Sigmoid colon (tissue), 7 donors: ENCODE measurements around the gene SFXN5. TPM values are rescaled to one million over a fixed set of nuclear protein-coding genes. Genes with fewer than 3 reads are reported as not detected.

Source experiments
- DNase-seq: peaks from one replicate; pipeline ENCODE4 v3.0.0-alpha.2; 2019
- H3K27ac ChIP-seq, 4 donors: fragments of 200-600 bp; sonication (generic); one replicate each; pipeline ENCODE4 v1.5.1; 2016 to 2019; ENCODE audit warnings: mild to moderate bottlenecking in 1 of 4
- H3K27me3 ChIP-seq, 3 donors: fragments of 200-600 bp; sonication (generic); one replicate each; pipeline ENCODE4 v1.5.1; 2019; ENCODE audit warnings: mild to moderate bottlenecking in 1 of 3
- H3K36me3 ChIP-seq, 4 donors: fragments of 200-600 bp; sonication (generic); one replicate each; pipeline ENCODE4 v1.5.1; 2016 to 2019
- H3K4me1 ChIP-seq, 4 donors: fragments of 200-600 bp; sonication (generic); one replicate each; pipeline ENCODE4 v1.5.1; 2017 to 2019
- H3K4me3 ChIP-seq, 4 donors: fragments of 200-600 bp; sonication (generic); one replicate each; pipeline ENCODE4 v1.5.1; 2017 to 2019; ENCODE audit warnings: mild to moderate bottlenecking in 2 of 4, moderate library complexity in 1 of 4
- H3K9me3 ChIP-seq, 4 donors: fragments of 200-600 bp in 3 of 4; sonication (generic) in 3 of 4; one replicate each; pipeline versions ENCODE4 v1.5.1 to v1.6.1; 2013 to 2019
- CTCF ChIP-seq, 4 experiments: fragments of 450-650 bp in 3 of 4; fragments of 200-600 bp in 1 of 4; IDR thresholded peaks; one replicate each; pipeline ENCODE4 v1.5.1; 2016 to 2019; ENCODE audit warnings: antibody characterized with exemption in 4 of 4, mild to moderate bottlenecking in 3 of 4, moderate library complexity in 2 of 4
- EP300 ChIP-seq, 4 donors: sonication (generic); formaldehyde crosslinking; IDR thresholded peaks; one replicate each; pipeline ENCODE4 v1.6.1; 2017; ENCODE audit warnings: antibody characterized with exemption in 4 of 4
- POLR2A ChIP-seq, 2 donors: fragments of 450-650 bp; IDR thresholded peaks; one replicate each; pipeline ENCODE4 v1.6.1; 2016; ENCODE audit warnings: antibody characterized with exemption in 2 of 2, mild to moderate bottlenecking in 2 of 2, moderate library complexity in 2 of 2
- POLR2AphosphoS5 ChIP-seq, 4 donors: sonication (generic); formaldehyde crosslinking; IDR thresholded peaks; one replicate each; pipeline ENCODE4 v1.6.1; 2017; ENCODE audit warnings: antibody characterized with exemption in 4 of 4
- WGBS, 2 donors: extraction: QIAGEN DNeasy Blood & Tissue Kit; methylation state at CpG; one replicate each; pipeline ENCODE4 v1.1.7; 2013; 5-methylcytosine and 5-hydroxymethylcytosine counted together
- intact Hi-C: fragments of 100-400 bp; cut with DNase I; formaldehyde crosslinking; loops from one replicate; pipeline ENCODE4 v1.15.1; 2023
- polyA plus RNA-seq, 3 donors: library from polyadenylated mRNA; stranded (reverse); fragments of 200-250 nt; gene quantifications; one replicate each; pipeline ENCODE4 v1.2.3, GENCODE V29; 2013
- total RNA-seq, 4 donors: library from RNA; depleted of rRNA; stranded (reverse); fragments of >200 nt; gene quantifications; one replicate each; pipeline ENCODE4 v1.1.0, GENCODE V29; 2016
- donor health status: healthy with polysubstance abuse.
- donor health status: Bipolar disorder and iron deficiency.
- donor health status: healthy.

The SFXN5 gene
- total and polyA plus RNA-seq, 7 donors: 5.4 to 27.1 (median 11.1) TPM

GRCh38 chr2:73079636-73080035, 8.1 kb upstream of the SFXN5 start:
- H3K9me3 ChIP-seq: no peaks in the 10 kb centered on the region
- H3K27me3 ChIP-seq: no peaks in the 10 kb centered on the region
- H3K27ac ChIP-seq: no peak overlapping the region
- peaks cover 0 to 45% (median 4%) of the 10 kb centered on the region in 4 donors for H3K36me3 ChIP-seq
- peaks cover 0 to 4% (median 0%) of the 10 kb centered on the region in 4 donors for H3K4me1 ChIP-seq
- no peak overlapping the region for H3K4me3 ChIP-seq
- 88 to 93% methylated on average over 9 of the region's 9 CpGs for WGBS, 2 donors
- TF ChIP-seq POLR2A (IDR thresholded peaks at IDR 0.05) (no peak), POLR2AphosphoS5 (IDR thresholded peaks at IDR 0.05) (no peak), EP300 (IDR thresholded peaks at IDR 0.05) (no peak), CTCF (IDR thresholded peaks at IDR 0.05) (no peak)
- intact Hi-C loops: loop anchor here (10.0 kb wide), 1 partner anchor 85 kb away; no protein-coding TSS in a partner anchor
- no peak for DNase-seq

DNA sequence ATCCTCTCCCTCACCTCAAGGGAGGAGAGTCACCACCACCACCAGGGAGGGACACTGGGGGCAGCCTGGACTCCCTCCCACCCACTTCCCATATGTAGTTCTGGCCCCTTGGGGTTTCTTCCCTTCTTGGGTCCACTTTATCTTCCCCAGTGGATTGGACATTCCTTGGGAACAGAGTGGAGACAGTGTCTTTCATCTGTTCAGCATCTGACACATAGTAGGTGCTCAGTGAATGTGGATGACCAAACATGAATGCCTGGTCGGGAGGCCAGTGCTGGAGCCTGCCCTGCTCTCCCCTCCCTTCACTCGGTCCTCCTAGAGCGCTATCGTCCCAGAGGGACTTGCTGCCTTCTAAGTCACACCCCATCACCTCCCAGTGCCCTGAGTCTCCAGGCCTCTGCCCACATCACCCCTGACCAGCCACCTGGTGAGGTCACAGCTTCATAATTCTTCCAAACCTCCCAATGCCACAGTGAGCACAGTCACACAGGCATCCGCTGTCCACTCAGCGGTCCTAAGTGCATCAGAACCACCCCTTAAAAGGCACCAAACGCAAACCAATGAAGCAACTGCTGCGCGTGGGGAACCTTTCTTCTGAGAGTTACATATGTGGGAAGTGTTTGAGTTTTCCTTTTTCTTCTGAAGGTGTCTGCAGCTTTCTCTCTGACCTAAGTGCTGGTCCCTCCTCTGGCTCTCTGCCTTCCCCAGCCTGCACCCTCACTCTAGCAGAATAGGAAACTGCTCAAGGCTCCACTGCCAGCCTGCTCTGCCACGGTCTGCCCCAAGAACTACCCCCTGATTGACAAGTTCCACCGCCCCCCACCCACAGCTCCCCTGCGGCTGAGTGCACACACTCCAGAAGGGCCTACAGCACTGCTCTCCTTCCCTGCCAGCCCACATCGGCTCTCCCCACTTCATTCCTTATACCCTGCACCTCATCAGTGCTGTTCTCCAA, 7.2 kb upstream of the SFXN5 start:
- peaks cover 0 to 40% (median 4%) of the 10 kb centered on the region in 4 donors for H3K36me3 ChIP-seq

DNA sequence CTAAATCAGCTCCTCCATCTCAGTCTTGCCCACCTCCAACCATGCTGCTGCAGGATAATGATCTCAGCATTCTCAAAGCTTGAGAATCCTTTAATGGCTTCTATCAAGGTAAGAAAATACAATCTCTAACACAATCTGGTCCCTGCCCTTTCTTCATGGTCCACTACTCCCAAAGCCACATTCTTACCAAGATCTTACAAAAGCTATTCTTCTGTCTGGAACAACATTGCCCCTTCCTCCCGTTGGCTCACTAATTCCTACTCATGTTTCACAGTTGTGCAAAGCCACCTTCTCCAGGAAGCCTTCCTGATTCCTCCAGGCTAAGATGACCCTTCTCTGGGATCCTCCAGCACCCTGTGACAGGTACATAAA, 5.9 kb upstream of the SFXN5 start:
- no peaks in the 10 kb centered on the region for H3K27me3 ChIP-seq
- intact Hi-C loops: no loop called here
- TF ChIP-seq EP300 (IDR thresholded peaks at IDR 0.05): no peak
- no peak for TF ChIP-seq POLR2A (IDR thresholded peaks at IDR 0.05)
- TF ChIP-seq POLR2AphosphoS5 (IDR thresholded peaks at IDR 0.05): no peak
- TF ChIP-seq CTCF (IDR thresholded peaks at IDR 0.05): no peak
- peaks cover 0 to 39% (median 4%) of the 10 kb centered on the region in 4 donors for H3K36me3 ChIP-seq
- no peak overlapping the region for H3K27ac ChIP-seq
- H3K4me3 ChIP-seq: no peak overlapping the region
- DNase-seq: no peak
- no peaks in the 10 kb centered on the region for H3K9me3 ChIP-seq
- peaks cover 0 to 8% (median 5%) of the 10 kb centered on the region in 4 donors for H3K4me1 ChIP-seq
- WGBS, 2 donors: 86 to 94% methylated on average over 1 of the region's 1 CpG

More for the DNA sequence above, 7.2 kb upstream of the SFXN5 start:
- intact Hi-C loops: no loop called here
- no peaks in the 10 kb centered on the region for H3K27me3 ChIP-seq
- H3K4me1 ChIP-seq: peaks cover 0 to 4% (median 0%) of the 10 kb centered on the region in 4 donors
- TF ChIP-seq EP300 (IDR thresholded peaks at IDR 0.05): no peak
- no peak for TF ChIP-seq POLR2A (IDR thresholded peaks at IDR 0.05)
- TF ChIP-seq CTCF (IDR thresholded peaks at IDR 0.05): no peak
- TF ChIP-seq POLR2AphosphoS5 (IDR thresholded peaks at IDR 0.05): no peak
- WGBS, 2 donors: 91 to 93% methylated on average over 13 of the region's 13 CpGs
- DNase-seq: no peak
- no peaks in the 10 kb centered on the region for H3K9me3 ChIP-seq
- H3K4me3 ChIP-seq: no peak overlapping the region
- H3K27ac ChIP-seq: no peak overlapping the region

GRCh38 chr2:73076701-73077423, 5.3 kb upstream of the SFXN5 start:
- WGBS, 2 donors: 86 to 92% methylated on average over 8 of the region's 8 CpGs
- H3K27me3 ChIP-seq: no peaks in the 10 kb centered on the region
- H3K27ac ChIP-seq: no peak overlapping the region
- H3K4me3 ChIP-seq: no peak overlapping the region
- DNase-seq: peak; percentile 57
- peaks cover 0 to 12% (median 10%) of the 10 kb centered on the region in 4 donors for H3K4me1 ChIP-seq
- peaks cover 0 to 39% (median 4%) of the 10 kb centered on the region in 4 donors for H3K36me3 ChIP-seq
- TF ChIP-seq EP300 (IDR thresholded peaks at IDR 0.05): no peak
- no peak for TF ChIP-seq POLR2A (IDR thresholded peaks at IDR 0.05)
- no peak for TF ChIP-seq POLR2AphosphoS5 (IDR thresholded peaks at IDR 0.05)
- TF ChIP-seq CTCF (IDR thresholded peaks at IDR 0.05): no peak
- H3K9me3 ChIP-seq: no peaks in the 10 kb centered on the region
- intact Hi-C loops: no loop called here
